ENCODE data around the gene SMARCAD1. TPM values are rescaled to one million over a fixed set of nuclear protein-coding genes. Genes with fewer than 3 reads are reported as not detected.

The SMARCAD1 gene
- total RNA-seq, 1 experiment from 2014 or later, result 57.1 TPM

DNA sequence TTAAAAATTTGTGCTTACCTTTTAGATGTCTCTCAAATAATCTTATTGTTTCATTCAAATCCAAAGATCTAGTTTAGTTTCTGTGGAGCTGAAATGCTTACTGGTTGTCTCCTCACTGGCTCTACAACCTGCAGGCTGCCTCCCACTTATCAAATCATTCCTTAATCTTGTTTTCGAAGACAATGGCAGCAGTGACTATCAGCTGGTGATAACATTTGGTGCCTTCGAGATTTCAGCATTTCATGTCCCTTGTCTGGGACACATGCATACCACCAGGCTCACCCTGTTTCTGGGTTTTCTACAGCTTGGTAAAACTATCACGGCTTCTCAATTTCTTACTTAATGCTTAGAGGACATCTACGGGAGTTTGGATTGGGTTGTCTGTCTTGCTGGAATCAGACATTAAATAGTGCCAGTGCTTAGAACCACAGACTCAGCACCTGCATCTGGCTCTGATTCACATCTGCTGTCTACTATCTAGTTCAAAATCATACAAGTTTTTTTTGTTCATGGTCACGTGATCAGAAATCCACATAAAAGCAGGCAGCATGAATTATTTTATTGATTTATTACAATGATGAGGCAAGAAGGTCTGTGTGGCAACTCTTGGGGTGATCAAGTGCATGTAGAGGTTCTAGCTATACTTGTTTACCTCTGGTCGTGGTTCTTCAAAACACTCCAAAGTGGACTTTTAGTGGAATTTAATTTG, 32.0 kb upstream of the SMARCAD1 start:
- Histone ChIP-seq H2BK12ac (ENCODE audit: insufficient read length, low read depth, low read length) (no peak overlapping the region), H4K20me1 (ENCODE audit: control insufficient read depth, insufficient read depth, insufficient read length) (no peaks in the 10 kb centered on the region), H4K91ac (ENCODE audit: insufficient read length, low read depth, low read length) (no peak overlapping the region), H3K79me1 (ENCODE audit: insufficient read depth, low read depth, low read length, poor library complexity, severe bottlenecking) (no peaks in the 10 kb centered on the region), H3K4me2 (ENCODE audit: insufficient read depth, insufficient read length, low read length) (no peak overlapping the region), H3K14ac (ENCODE audit: insufficient read depth, low read length) (no peak overlapping the region), H2AFZ (ENCODE audit: low read length) (no peak overlapping the region), H2BK15ac (ENCODE audit: low read depth, low read length) (no peak overlapping the region), H2BK20ac (ENCODE audit: low read depth, low read length, poor library complexity, severe bottlenecking) (no peak overlapping the region), H3K23me2 (ENCODE audit: insufficient read length, low read depth, low read length, poor library complexity, severe bottlenecking) (no peaks in the 10 kb centered on the region), H4K5ac (ENCODE audit: insufficient read length, low read depth, low read length) (no peak overlapping the region), H3K18ac (ENCODE audit: insufficient read length, low read depth, low read length) (no peak overlapping the region), H3K27ac (ENCODE audit: insufficient read length, low read depth, low read length) (no peak overlapping the region), H3K23ac (ENCODE audit: insufficient read length, low read depth, low read length) (no peak overlapping the region), H3K79me2 (ENCODE audit: insufficient read depth, low read length) (no peaks in the 10 kb centered on the region), H3K56ac (ENCODE audit: insufficient read length, low read depth, low read length) (no peak overlapping the region), H2BK5ac (ENCODE audit: insufficient read length, low read length) (no peak overlapping the region), H3T11ph (ENCODE audit: low read length) (no peak overlapping the region), H3K27me3 (ENCODE audit: insufficient read depth, low read length) (no peaks in the 10 kb centered on the region), H3K4me1 (ENCODE audit: insufficient read depth, low read length) (no peaks in the 10 kb centered on the region), H3K9ac (ENCODE audit: extremely low read depth, insufficient read length, low read length) (no peak overlapping the region), H3K4ac (ENCODE audit: low read depth, low read length) (no peak overlapping the region), H3K9me3 (ENCODE audit: control insufficient read depth, low read depth, low read length) (no peaks in the 10 kb centered on the region), H2BK120ac (ENCODE audit: low read depth, low read length, poor library complexity, severe bottlenecking) (no peak overlapping the region), H2AK5ac (ENCODE audit: insufficient read length, low read length) (no peak overlapping the region), H4K8ac (replicated peaks; ENCODE audit: insufficient read length, low read depth, low read length) (no peak overlapping the region)
- no CpG with 5 or more reads among the region's 6 CpGs for WGBS (ENCODE audit: extremely low coverage, insufficient read length, low lambda C conversion rate)
- TF ChIP-seq, protein P1, sequence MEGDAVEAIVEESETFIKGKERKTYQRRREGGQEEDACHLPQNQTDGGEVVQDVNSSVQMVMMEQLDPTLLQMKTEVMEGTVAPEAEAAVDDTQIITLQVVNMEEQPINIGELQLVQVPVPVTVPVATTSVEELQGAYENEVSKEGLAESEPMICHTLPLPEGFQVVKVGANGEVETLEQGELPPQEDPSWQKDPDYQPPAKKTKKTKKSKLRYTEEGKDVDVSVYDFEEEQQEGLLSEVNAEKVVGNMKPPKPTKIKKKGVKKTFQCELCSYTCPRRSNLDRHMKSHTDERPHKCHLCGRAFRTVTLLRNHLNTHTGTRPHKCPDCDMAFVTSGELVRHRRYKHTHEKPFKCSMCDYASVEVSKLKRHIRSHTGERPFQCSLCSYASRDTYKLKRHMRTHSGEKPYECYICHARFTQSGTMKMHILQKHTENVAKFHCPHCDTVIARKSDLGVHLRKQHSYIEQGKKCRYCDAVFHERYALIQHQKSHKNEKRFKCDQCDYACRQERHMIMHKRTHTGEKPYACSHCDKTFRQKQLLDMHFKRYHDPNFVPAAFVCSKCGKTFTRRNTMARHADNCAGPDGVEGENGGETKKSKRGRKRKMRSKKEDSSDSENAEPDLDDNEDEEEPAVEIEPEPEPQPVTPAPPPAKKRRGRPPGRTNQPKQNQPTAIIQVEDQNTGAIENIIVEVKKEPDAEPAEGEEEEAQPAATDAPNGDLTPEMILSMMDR (conservative IDR thresholded peaks at IDR 0.05), result no peak
- H3K4me1 Mint-ChIP-seq, result peaks cover 3 to 5% of the 10 kb centered on the region in 2 experiments; a peak in 2 of 4 replicates
- no peak overlapping the region for H3K27ac Mint-ChIP-seq
- no peak overlapping the region for H3K4me3 Mint-ChIP-seq
- H3K36me3 Mint-ChIP-seq (ENCODE audit: insufficient read depth in 1 of 3, low read depth in 3 of 3), result peaks cover 0 to 2% (median 0%) of the 10 kb centered on the region in 3 experiments; a peak in 2 of 7 replicates
- H3K27me3 Mint-ChIP-seq (ENCODE audit: low read depth), result no peaks in the 10 kb centered on the region
- H3K9me3 Mint-ChIP-seq, result peaks cover 2 to 5% of the 10 kb centered on the region in 2 experiments; a peak in 1 of 5 replicates
- no peak for DNase-seq
